Right lobe of liver (tissue), 6 donors: ENCODE measurements around the gene UNC13D. TPM values are rescaled to one million over a fixed set of nuclear protein-coding genes. Genes with fewer than 3 reads are reported as not detected.
"Not testable (repeated sequence)": the region's sequence is repeated elsewhere in the genome, so short reads cannot be mapped to it uniquely, and the experiment has no call there.

Experiments used
- ATAC-seq, 4 donors: fragments of 200-7000 bp; cut with Tn5 transposase; one replicate each; pipeline ENCODE4 v1.9.1; 2020; ENCODE audit warnings: mild to moderate bottlenecking in 4 of 4, moderate library complexity in 4 of 4
- DNase-seq, 3 donors: peaks; one replicate each; pipeline ENCODE4 v3.0.0-alpha.2; 2020
- H3K27ac ChIP-seq, 3 donors: fragments of 200-600 bp; one replicate each; pipeline ENCODE4 v1.8.0; 2022
- H3K27me3 ChIP-seq, 2 donors: fragments of 200-600 bp; one replicate each; pipeline ENCODE4 v1.8.0; 2022
- H3K36me3 ChIP-seq, 4 donors: fragments of 200-600 bp; sonication (generic) in 1 of 4; one replicate each; pipeline versions ENCODE4 v1.5.1 to v1.8.0; 2017 to 2022; ENCODE audit warnings: control low read depth in 1 of 4
- H3K4me1 ChIP-seq, 4 donors: fragments of 200-600 bp; sonication (generic) in 1 of 4; one replicate each; pipeline versions ENCODE4 v1.5.1 to v1.8.0; 2017 to 2022; ENCODE audit warnings: control low read depth in 1 of 4
- H3K4me3 ChIP-seq, 3 donors: fragments of 200-600 bp; one replicate each; pipeline ENCODE4 v1.8.0; 2022
- H3K9me3 ChIP-seq, 4 donors: fragments of 200-600 bp; sonication (generic) in 1 of 4; one replicate each; pipeline versions ENCODE4 v1.5.1 to v1.8.0; 2017 to 2022; ENCODE audit warnings: control low read depth in 1 of 4
- POLR2A ChIP-seq: fragments of 450-650 bp; IDR thresholded peaks from one replicate; pipeline ENCODE4 v1.6.1; 2017; ENCODE audit warnings: antibody characterized with exemption, mild to moderate bottlenecking
- WGBS: methylation state at CpG from one replicate; pipeline ENCODE4 v1.1.6; 2018; ENCODE audit warnings: low coverage, low lambda C conversion rate; ENCODE audit not compliant: insufficient coverage; ENCODE audit errors: missing lambda C conversion rate; 5-methylcytosine and 5-hydroxymethylcytosine counted together
- intact Hi-C, 2 donors: fragments of 100-400 bp; cut with DNase I; formaldehyde crosslinking; loops; one replicate each; pipeline versions ENCODE4 v1.11.2 to v1.14.1; 2022
- total RNA-seq, 6 experiments: library from RNA; depleted of rRNA in 2 of 6; stranded (reverse); fragments of >200 nt in 2 of 6; fragmentation: NEBNext Ultra II Directional in 3 of 6; extraction: Animal tissue kit (Norgen Biotek cat#: 25700) in 3 of 6; gene quantifications; one replicate each; pipeline versions ENCODE4 v1.1.0 to v1.2.4, GENCODE V29; 2016 to 2023
- TF ChIP-seq, protein P1 (sequence below), 4 donors: fragments of 200-600 bp in 3 of 4; fragments of 450-650 bp in 1 of 4; IDR thresholded peaks; one replicate each; pipeline versions ENCODE4 v1.5.1 to v1.8.0; 2016 to 2022; ENCODE audit warnings: antibody characterized with exemption in 4 of 4, mild to moderate bottlenecking in 2 of 4
- donor health status: DM: no; HTN: yes; CAD: no.
- donor health status: DM: no; HTN: no; CAD: no.
- donor health status: DM: no; HTN: no; CAD: no.
- donor health status: DM: no; HTN: yes; CAD: no.
- donor health status: DM: no; HTN: yes; CAD: no.

UNC13D gene
- total RNA-seq, 6 experiments from 2014 or later: 3.4 to 12.5 (median 10.7) TPM

DNA sequence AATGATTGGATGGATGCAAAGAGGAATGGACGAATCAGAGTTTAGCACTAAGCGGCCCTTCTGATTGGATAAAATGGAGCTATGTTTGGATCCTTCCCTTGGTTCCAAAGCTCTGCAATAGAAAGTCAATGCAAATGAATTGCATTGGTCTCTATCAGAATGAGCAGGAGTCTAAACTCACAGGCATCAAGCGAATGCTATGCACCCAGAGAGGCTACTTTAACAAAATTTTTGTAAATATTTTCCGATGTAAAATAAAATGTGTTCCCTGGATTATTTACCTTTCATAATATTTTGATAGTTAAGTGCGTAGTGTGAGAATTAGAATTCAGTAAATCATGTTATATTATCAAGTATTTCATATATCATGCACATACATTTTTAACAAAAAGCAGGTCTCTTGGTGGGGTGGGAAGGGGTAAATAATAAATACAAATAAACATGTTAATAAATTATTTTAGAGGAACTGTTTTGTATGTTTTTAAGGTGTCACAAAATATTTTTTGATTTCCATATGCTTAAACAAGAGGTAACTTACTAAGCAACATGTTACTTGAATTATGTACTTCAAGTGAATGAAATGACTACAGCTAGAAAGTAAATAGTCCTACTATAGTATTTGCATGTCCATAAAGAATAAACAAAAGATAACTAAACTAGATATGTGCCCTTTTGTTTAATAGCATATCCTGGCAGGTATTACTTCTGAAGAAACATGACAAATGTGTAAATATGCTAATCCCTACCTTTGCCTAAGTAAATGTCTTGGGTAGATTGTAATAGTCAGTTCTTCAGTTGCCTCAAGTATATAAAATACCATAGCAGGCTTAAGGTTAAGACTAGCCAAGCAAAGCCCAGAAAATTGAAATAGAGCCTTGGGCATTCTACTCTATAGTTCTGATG lies 64.0 kb downstream of the UNC13D start:
- Histone ChIP-seq H3K36me3 (peaks cover 0 to 19% (median 10%) of the 10 kb centered on the region in 4 donors), H3K4me3 (no peak overlapping the region), H3K9me3 (no peaks in the 10 kb centered on the region), H3K4me1 (peaks cover 0 to 46% (median 12%) of the 10 kb centered on the region in 4 donors), H3K27ac (peak overlapping the region in 1 of 3 donors; percentile 33), H3K27me3 (no peaks in the 10 kb centered on the region)
- intact Hi-C loops: no loop called here
- DNase-seq: no peak
- TF ChIP-seq, protein P1, sequence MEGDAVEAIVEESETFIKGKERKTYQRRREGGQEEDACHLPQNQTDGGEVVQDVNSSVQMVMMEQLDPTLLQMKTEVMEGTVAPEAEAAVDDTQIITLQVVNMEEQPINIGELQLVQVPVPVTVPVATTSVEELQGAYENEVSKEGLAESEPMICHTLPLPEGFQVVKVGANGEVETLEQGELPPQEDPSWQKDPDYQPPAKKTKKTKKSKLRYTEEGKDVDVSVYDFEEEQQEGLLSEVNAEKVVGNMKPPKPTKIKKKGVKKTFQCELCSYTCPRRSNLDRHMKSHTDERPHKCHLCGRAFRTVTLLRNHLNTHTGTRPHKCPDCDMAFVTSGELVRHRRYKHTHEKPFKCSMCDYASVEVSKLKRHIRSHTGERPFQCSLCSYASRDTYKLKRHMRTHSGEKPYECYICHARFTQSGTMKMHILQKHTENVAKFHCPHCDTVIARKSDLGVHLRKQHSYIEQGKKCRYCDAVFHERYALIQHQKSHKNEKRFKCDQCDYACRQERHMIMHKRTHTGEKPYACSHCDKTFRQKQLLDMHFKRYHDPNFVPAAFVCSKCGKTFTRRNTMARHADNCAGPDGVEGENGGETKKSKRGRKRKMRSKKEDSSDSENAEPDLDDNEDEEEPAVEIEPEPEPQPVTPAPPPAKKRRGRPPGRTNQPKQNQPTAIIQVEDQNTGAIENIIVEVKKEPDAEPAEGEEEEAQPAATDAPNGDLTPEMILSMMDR (IDR thresholded peaks at IDR 0.05): no peak
- no peak for TF ChIP-seq POLR2A
- 18% methylated on average over 5 of the region's 5 CpGs for WGBS
- no peak for ATAC-seq

DNA sequence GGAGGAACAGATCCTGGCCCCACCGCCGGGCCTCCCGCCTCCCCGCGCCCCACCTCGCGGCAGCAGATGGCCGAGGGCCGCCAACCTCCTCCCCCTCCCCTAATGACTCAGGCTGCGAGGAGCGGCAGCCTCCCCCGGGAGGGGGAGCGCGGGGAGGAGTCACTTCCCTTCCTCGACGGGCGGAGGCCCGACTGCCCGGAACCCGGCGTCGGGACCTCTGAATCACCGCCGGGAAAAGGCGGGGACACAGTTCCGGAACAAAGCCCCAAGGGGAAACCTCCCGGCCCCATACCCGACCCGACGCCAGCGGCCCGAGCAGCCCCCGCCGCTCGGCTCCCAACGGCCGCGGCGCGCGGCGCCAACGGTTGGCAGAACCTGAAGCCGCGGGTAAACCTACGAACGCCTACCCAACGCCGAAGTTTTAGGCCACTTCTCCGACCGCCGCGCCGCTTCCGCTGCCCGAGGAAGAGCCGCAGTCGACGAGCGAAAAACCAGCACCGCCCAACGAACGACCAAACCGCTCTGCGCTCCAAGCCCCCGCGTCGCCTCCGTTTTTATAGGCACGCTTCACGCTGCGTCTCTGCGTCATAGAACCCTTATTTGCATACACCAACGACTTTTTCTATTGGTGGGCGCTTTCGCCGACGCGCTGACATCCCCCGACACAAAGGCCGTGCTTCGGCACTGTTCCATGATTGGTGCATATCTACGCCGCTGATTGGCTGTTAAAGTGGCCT lies 64.8 kb downstream of the UNC13D start:
- 0% methylated on average over 19 of the region's 84 CpGs for WGBS
- peak; percentile 96 to 98 (median 98) for DNase-seq
- H3K36me3 ChIP-seq: peaks cover 0 to 19% (median 10%) of the 10 kb centered on the region in 4 donors
- H3K27ac ChIP-seq: peak overlapping the region; percentile 96 to 99 (median 97)
- peak; percentile 62 to 81 (median 78) for ATAC-seq
- peaks cover 0 to 46% (median 12%) of the 10 kb centered on the region in 4 donors for H3K4me1 ChIP-seq
- peak overlapping the region; percentile 88 to 98 (median 95) for H3K4me3 ChIP-seq
- no peaks in the 10 kb centered on the region for H3K27me3 ChIP-seq
- peak; percentile 100 for TF ChIP-seq POLR2A
- TF ChIP-seq, protein P1 (IDR thresholded peaks at IDR 0.05): peak in 2 of 4 donors; percentile 10 to 31
- no peaks in the 10 kb centered on the region for H3K9me3 ChIP-seq
- intact Hi-C loops: no loop called here

DNA sequence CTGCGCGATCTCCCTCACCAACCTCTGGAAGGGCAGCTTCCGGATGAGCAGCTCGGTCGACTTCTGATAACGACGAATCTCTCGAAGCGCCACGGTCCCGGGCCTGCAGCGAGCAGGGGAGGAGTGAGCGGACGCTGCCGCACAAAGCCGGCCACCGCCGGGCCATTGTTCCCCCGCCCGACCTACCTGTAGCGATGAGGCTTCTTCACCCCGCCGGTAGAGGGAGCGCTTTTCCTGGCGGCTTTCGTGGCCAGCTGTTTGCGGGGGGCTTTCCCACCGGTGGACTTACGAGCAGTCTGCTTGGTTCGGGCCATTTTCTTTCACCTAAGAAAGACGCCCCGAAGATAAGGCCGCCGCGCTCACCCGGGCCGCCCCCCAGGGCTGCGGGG lies 65.3 kb downstream of the UNC13D start:
- Histone ChIP-seq H3K9me3 (no peaks in the 10 kb centered on the region), H3K27me3 (no peaks in the 10 kb centered on the region), H3K27ac (peak overlapping the region; percentile 96 to 99 (median 97)), H3K36me3 (peaks cover 0 to 19% (median 10%) of the 10 kb centered on the region in 4 donors), H3K4me3 (peak overlapping the region; percentile 88 to 98 (median 95)), H3K4me1 (peaks cover 0 to 41% (median 12%) of the 10 kb centered on the region in 4 donors)
- 0% methylated on average over 4 of the region's 38 CpGs for WGBS
- DNase-seq (peak in 2 of 3 donors; percentile 79 to 83), ATAC-seq (peak; percentile 16 to 51 (median 32))
- TF ChIP-seq, protein P1 (IDR thresholded peaks at IDR 0.05): peak; percentile 57 to 75 (median 66)
- no peak for TF ChIP-seq POLR2A
- intact Hi-C loops: no loop called here

DNA sequence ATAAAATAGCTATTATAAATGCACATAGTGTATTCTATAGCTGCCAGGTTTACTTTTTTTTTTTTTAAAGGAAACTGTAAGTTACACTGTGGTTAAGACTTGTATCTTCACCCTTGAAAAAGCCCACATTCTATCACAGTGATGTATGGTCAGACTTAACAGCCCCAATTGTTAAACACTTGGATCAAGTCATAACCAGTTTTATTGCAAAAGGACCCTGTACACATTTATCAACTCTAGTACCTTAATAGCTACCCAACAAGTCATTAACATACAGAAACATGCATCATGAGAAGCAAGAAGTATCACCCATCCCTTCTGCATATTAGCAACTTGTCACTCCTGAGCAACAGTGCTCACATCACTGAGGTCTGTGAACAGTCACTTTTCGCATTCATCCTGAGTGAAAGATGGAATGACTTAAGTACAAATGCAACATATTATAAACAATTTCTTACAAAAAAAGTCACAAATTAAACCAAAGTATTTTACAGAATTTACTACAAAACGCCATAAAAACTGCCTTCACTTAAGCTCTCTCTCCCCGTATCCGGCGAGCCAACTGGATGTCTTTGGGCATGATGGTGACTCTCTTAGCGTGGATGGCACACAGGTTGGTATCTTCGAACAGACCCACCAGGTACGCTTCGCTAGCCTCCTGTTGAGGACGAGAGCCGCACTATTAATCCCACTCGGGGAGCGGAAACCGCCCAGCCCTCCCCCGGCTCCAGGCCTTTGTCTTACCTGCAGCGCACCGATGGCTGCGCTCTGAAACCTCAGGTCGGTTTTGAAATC lies 65.9 kb downstream of the UNC13D start:
- H3K4me1 ChIP-seq: peaks cover 0 to 35% (median 12%) of the 10 kb centered on the region in 4 donors
- ATAC-seq, intact Hi-C loops, DNase-seq, H3K9me3 ChIP-seq, H3K27me3 ChIP-seq: not testable (repeated sequence)
- peaks cover 0 to 19% (median 10%) of the 10 kb centered on the region in 4 donors for H3K36me3 ChIP-seq
- peak overlapping the region; percentile 88 to 98 (median 95) for H3K4me3 ChIP-seq
- under 1% methylated on average over 7 of the region's 19 CpGs for WGBS
- peak overlapping the region; percentile 96 to 99 (median 97) for H3K27ac ChIP-seq
